ENCODE results near the gene MIPOL1. TPM values are rescaled to one million over a fixed set of nuclear protein-coding genes. Genes with fewer than 3 reads are reported as not detected.

Gene MIPOL1
- total and polyA plus RNA-seq, 2 of the 4 experiments (the other 2 are of a cell fraction): 2.7 to 5.9 TPM

DNA sequence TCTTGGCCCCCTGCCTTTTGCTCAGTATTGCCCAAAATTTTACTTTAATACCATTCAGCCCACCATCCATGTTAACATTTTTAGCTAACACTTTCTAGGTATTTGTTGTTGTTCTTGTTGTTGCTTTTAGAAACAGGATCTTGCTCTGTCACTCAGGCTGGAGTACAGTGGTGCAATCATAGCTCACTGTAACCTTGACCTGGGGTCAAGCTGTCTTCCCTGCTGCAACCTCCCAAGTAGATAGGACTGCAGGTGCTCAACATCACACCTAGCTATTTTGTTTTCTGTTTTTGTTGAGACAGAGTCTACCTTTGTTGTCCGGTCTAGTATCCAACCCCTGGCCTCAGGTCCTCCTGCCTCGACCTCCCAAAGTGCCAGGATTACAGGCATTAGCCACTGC is 4.0 kb downstream of the MIPOL1 start:
- Histone ChIP-seq H2BK120ac (ENCODE audit: low read depth, low read length) (no peak overlapping the region), H2AFZ (replicated peaks; ENCODE audit: low read length, poor library complexity) (no peak overlapping the region), H3K27me3 (ENCODE audit: control insufficient read depth, insufficient read depth, low read length) (no peaks in the 10 kb centered on the region), H4K91ac (ENCODE audit: insufficient read depth, low read depth, low read length) (no peak overlapping the region), H3K9me1 (ENCODE audit: insufficient read depth, low read length) (peaks cover 2% of the 10 kb centered on the region; the same call in 1 of the 2 replicates), H3K79me1 (ENCODE audit: low read depth in 1 of 2, low read length in 2 of 2) (peaks cover 19 to 31% of the 10 kb centered on the region in 2 experiments), H3K18ac (ENCODE audit: low read depth, low read length) (no peak overlapping the region), H3K27ac (ENCODE audit: insufficient read depth, low read length) (no peak overlapping the region), H3K14ac (replicated peaks; ENCODE audit: low read depth, low read length) (no peak overlapping the region), H3K9me3 (ENCODE audit: control insufficient read depth, insufficient read depth, low read length) (peaks cover 7% of the 10 kb centered on the region), H2BK15ac (ENCODE audit: low read depth, low read length) (no peak overlapping the region), H3K4ac (ENCODE audit: low read depth, low read length) (no peak overlapping the region), H3K36me3 (ENCODE audit: control insufficient read depth, insufficient read depth, low read length) (no peaks in the 10 kb centered on the region), H3K56ac (ENCODE audit: extremely low read depth, insufficient read depth, low read length) (no peak overlapping the region), H2BK20ac (ENCODE audit: low read depth, low read length) (no peak overlapping the region), H4K8ac (ENCODE audit: low read depth in 2 of 2, low read length in 2 of 2) (no peak overlapping the region), H4K20me1 (ENCODE audit: insufficient read depth, low read length) (no peaks in the 10 kb centered on the region), H2AK9ac (replicated peaks; ENCODE audit: low read depth, low read length, poor library complexity) (no peak overlapping the region), H4K5ac (ENCODE audit: low read depth, low read length) (no peak overlapping the region), H2BK5ac (ENCODE audit: low read depth, low read length, poor library complexity, severe bottlenecking) (no peak overlapping the region), H3K4me2 (ENCODE audit: low read depth, low read length) (no peak overlapping the region), H3K4me3 (ENCODE audit: insufficient read depth, low read depth, low read length) (no peak overlapping the region), H2AK5ac (ENCODE audit: low read depth, low read length) (no peak overlapping the region), H3K4me1 (ENCODE audit: control insufficient read depth, insufficient read depth, low read length) (no peaks in the 10 kb centered on the region), H3K9ac (ENCODE audit: low read depth, low read length) (no peak overlapping the region), H3K23ac (ENCODE audit: low read depth, low read length) (no peak overlapping the region)
- DNase-seq (no peak), ATAC-seq (ENCODE audit: low read depth) (no peak)
- no CpG with 5 or more reads among the region's 2 CpGs for WGBS, 2 experiments (ENCODE audit: extremely low coverage in 2 of 2, insufficient read length in 1 of 2)
- BruUV-seq (replicated peaks): no TSS peak
- TF ChIP-seq RCOR1 (IDR thresholded peaks at IDR 0.05; ENCODE audit: insufficient replicate concordance, low read length) (no peak), BHLHE40 (IDR thresholded peaks at IDR 0.05; ENCODE audit: low read depth, low read length) (no peak), RAD21 (IDR thresholded peaks at IDR 0.05; ENCODE audit: low read length) (no peak), CEBPB (IDR thresholded peaks at IDR 0.05; ENCODE audit: low read depth, low read length) (no peak), MXI1 (IDR thresholded peaks at IDR 0.05; ENCODE audit: borderline replicate concordance, low read depth, low read length) (no peak), MAZ (IDR thresholded peaks at IDR 0.05; ENCODE audit: borderline replicate concordance, low read depth, low read length) (no peak)
- TF ChIP-seq, protein P1, sequence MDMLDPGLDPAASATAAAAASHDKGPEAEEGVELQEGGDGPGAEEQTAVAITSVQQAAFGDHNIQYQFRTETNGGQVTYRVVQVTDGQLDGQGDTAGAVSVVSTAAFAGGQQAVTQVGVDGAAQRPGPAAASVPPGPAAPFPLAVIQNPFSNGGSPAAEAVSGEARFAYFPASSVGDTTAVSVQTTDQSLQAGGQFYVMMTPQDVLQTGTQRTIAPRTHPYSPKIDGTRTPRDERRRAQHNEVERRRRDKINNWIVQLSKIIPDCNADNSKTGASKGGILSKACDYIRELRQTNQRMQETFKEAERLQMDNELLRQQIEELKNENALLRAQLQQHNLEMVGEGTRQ (IDR thresholded peaks at IDR 0.05; ENCODE audit: low read depth, low read length): no peak
- TF ChIP-seq, protein P2, sequence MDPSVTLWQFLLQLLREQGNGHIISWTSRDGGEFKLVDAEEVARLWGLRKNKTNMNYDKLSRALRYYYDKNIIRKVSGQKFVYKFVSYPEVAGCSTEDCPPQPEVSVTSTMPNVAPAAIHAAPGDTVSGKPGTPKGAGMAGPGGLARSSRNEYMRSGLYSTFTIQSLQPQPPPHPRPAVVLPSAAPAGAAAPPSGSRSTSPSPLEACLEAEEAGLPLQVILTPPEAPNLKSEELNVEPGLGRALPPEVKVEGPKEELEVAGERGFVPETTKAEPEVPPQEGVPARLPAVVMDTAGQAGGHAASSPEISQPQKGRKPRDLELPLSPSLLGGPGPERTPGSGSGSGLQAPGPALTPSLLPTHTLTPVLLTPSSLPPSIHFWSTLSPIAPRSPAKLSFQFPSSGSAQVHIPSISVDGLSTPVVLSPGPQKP (IDR thresholded peaks at IDR 0.05; ENCODE audit: borderline replicate concordance, low read depth, low read length): no peak
- ChIA-PET CTCF (interaction anchor here (2.6 kb wide), 1 partner anchor 29 kb away, joined by 8 read pairs; no protein-coding TSS in a partner anchor), POLR2A (ENCODE audit: unreplicated experiment) (no interaction called here)
- intact Hi-C loops (cut with micrococcal nuclease): no loop called here
- dilution Hi-C loops (cut with HindIII; ENCODE audit: low sequenced_read_pairs, unreplicated experiment): no loop called here
- in situ Hi-C loops (cut with MboI; ENCODE audit: low sequenced_read_pairs): no loop called here
